MCF 10A (cell line): ENCODE data around the gene S100PBP. TPM values are rescaled to one million over a fixed set of nuclear protein-coding genes. Genes with fewer than 3 reads are reported as not detected.

ENCODE experiments used
- BruUV-seq: library from RNA; stranded (reverse); fragments of 400-500 nt; replicated peaks from 2 replicates; lab custom pipeline; 2021; lab: Mats Ljungman, UMichigan
- CTCF ChIA-PET: fragments of 300-600 bp; sonication (Branson Sonifier 250); formaldehyde crosslinking; extraction: SDS; loops from one replicate; lab custom pipeline; 2021; ENCODE audit warnings: antibody characterized with exemption, inconsistent platforms; lab: Yijun Ruan, JAX
- POLR2A ChIA-PET: fragments of 300-600, 350-650 bp; sonication (Branson Sonifier 250); formaldehyde crosslinking; extraction: SDS; loops from one replicate; lab custom pipeline; 2020; ENCODE audit warnings: antibody characterized with exemption, inconsistent platforms; lab: Yijun Ruan, JAX
- DNase-seq: peaks from one replicate; pipeline ENCODE4 v3.0.0-alpha.2; 2018; ENCODE audit not compliant: unreplicated experiment
- H3K27ac Mint-ChIP-seq: one replicate; pipeline ENCODE4 v1.8.0; 2022; ENCODE audit warnings: mild to moderate bottlenecking, low read depth, mixed read lengths; ENCODE audit not compliant: unreplicated experiment
- H3K27me3 Mint-ChIP-seq: one replicate; pipeline ENCODE4 v1.8.0; 2022; ENCODE audit warnings: mixed read lengths; ENCODE audit not compliant: insufficient read depth, unreplicated experiment
- H3K36me3 Mint-ChIP-seq: one replicate; pipeline ENCODE4 v1.8.0; 2022; ENCODE audit warnings: mild to moderate bottlenecking, moderate library complexity, mixed read lengths; ENCODE audit not compliant: insufficient read depth, unreplicated experiment
- H3K4me1 Mint-ChIP-seq: one replicate; pipeline ENCODE4 v1.8.0; 2022; ENCODE audit warnings: mixed read lengths; ENCODE audit not compliant: insufficient read depth, unreplicated experiment
- H3K4me3 Mint-ChIP-seq: one replicate; pipeline ENCODE4 v1.8.0; 2022; ENCODE audit warnings: mild to moderate bottlenecking, moderate library complexity, mixed read lengths; ENCODE audit not compliant: unreplicated experiment
- H3K9me3 Mint-ChIP-seq: one replicate; pipeline ENCODE4 v1.8.0; 2022; ENCODE audit warnings: mixed read lengths; ENCODE audit not compliant: unreplicated experiment
- CTCF ChIP-seq: fragments of 200-600 bp; IDR thresholded peaks from one replicate; pipeline ENCODE4 v1.8.0; 2022; ENCODE audit warnings: antibody characterized with exemption, mild to moderate bottlenecking; ENCODE audit not compliant: unreplicated experiment
- intact Hi-C: fragments of 100-400 bp; cut with micrococcal nuclease; formaldehyde crosslinking; loops from 2 replicates; pipeline ENCODE4 v1.14.1; 2022
- total RNA-seq: library from RNA; stranded (reverse); gene quantifications from 2 replicates; pipeline ENCODE4 v1.2.3, GENCODE V29; 2022

Gene S100PBP
- total RNA-seq, 1 experiment from 2014 or later = 24.4 TPM

DNA sequence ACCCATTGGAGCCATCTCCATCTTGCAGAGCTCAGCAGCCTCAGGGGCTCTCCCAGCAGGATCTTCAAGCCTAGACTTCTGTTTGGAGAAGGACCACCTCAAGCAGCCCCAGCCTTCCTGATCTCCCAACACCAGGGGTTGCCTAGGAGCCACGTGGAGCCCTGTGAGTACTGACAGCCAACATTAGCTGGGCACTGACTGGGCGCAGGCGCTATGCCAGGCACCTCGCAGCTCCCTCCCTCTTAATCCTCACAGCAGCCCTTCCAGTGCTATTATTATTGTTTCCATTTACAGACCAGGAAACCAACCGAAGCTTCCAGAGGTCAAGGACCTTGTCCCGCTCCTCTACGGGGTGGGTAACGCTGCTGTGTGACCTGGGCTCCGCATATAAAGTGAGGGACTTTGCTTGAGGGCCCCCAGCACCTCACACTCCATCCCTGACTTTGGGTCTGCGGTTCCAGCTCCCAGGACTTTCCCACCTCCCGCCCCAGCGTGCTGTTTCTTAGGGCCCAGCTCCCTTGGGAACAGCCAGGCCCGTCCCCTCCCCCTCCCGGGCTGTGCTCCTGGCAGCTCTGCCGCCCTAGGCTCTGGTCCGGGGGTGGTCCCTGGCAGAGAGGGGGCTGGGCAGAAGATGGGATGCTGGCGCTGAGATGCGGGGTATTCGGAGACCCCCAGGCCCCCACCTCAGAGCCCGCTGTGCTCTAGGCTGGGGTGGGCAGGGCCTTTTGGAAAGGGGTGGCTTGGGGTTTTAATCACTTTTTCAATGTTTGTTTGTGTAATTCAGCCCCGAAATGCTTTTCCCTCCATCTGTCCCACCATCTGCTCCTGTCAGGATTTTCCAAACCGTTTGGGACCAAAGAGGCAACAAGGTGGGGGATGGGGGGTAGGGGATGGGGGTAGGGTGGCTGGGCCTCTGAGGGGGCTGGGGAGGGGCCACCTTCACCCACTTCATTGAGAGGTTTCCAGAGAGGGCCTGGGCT is 64.7 kb downstream of the S100PBP start:
- DNase-seq = no peak
- H3K9me3 Mint-ChIP-seq = no peaks in the 10 kb centered on the region
- peaks cover 7% of the 10 kb centered on the region for H3K4me1 Mint-ChIP-seq
- ChIA-PET POLR2A (no interaction called here), CTCF (interaction anchor here (1.7 kb wide), 1 partner anchor 10 kb away, joined by 3 read pairs; no protein-coding TSS in a partner anchor)
- no peak overlapping the region for H3K4me3 Mint-ChIP-seq
- no peaks in the 10 kb centered on the region for H3K36me3 Mint-ChIP-seq
- TF ChIP-seq CTCF = no peak
- intact Hi-C loops = no loop called here
- H3K27ac Mint-ChIP-seq = no peak overlapping the region
- no TSS peak for BruUV-seq
- peaks cover 43% of the 10 kb centered on the region for H3K27me3 Mint-ChIP-seq

- TF ChIP-seq CTCF = no peak
- no peaks in the 10 kb centered on the region for H3K36me3 Mint-ChIP-seq
- ChIA-PET POLR2A (no interaction called here), CTCF (no interaction called here)
- no peaks in the 10 kb centered on the region for H3K9me3 Mint-ChIP-seq
- no peak overlapping the region for H3K27ac Mint-ChIP-seq
- DNase-seq = no peak
- peaks cover 51% of the 10 kb centered on the region for H3K27me3 Mint-ChIP-seq
- no TSS peak for BruUV-seq
- H3K4me3 Mint-ChIP-seq = no peak overlapping the region
- intact Hi-C loops = no loop called here
- no peaks in the 10 kb centered on the region for H3K4me1 Mint-ChIP-seq
Measured at GRCh38 chr1:32883338-32884031, 66.0 kb downstream of the S100PBP start.

GRCh38 chr1:32884032-32884372 is 66.5 kb downstream of the S100PBP start:
- Mint-ChIP-seq H3K36me3 (no peaks in the 10 kb centered on the region), H3K4me3 (no peak overlapping the region), H3K27ac (no peak overlapping the region), H3K27me3 (peaks cover 51% of the 10 kb centered on the region), H3K4me1 (no peaks in the 10 kb centered on the region), H3K9me3 (no peaks in the 10 kb centered on the region)
- intact Hi-C loops = no loop called here
- ChIA-PET POLR2A (no interaction called here), CTCF (no interaction called here)
- BruUV-seq = no TSS peak
- no peak for DNase-seq
- no peak for TF ChIP-seq CTCF

- no peak for DNase-seq
- peaks cover 52% of the 10 kb centered on the region for H3K27me3 Mint-ChIP-seq
- POLR2A ChIA-PET = interaction anchor here (0.6 kb wide), 1 partner anchor 170 kb away, joined by 3 read pairs; no protein-coding TSS in a partner anchor
- TF ChIP-seq CTCF = no peak
- intact Hi-C loops = no loop called here
- H3K9me3 Mint-ChIP-seq = no peaks in the 10 kb centered on the region
- no peaks in the 10 kb centered on the region for H3K36me3 Mint-ChIP-seq
- CTCF ChIA-PET = interaction anchor here (0.9 to 1.7 kb wide), 2 partner anchors 12 to 172 kb away, joined by 4 to 7 read pairs; no protein-coding TSS in a partner anchor
- no TSS peak for BruUV-seq
- no peaks in the 10 kb centered on the region for H3K4me1 Mint-ChIP-seq
- H3K27ac Mint-ChIP-seq = no peak overlapping the region
- H3K4me3 Mint-ChIP-seq = no peak overlapping the region
Measured at GRCh38 chr1:32884726-32885125, 67.3 kb downstream of the S100PBP start.
